ACC112 (cell line): ENCODE data around the gene CCSER1.

Experiments
- H2AFZ ChIP-seq: fragments of 200-600 bp; sonication (generic); one replicate; pipeline ENCODE4 v1.6.0; 2017; ENCODE audit warnings: antibody characterized with exemption, low read length; ENCODE audit not compliant: unreplicated experiment
- H3K27ac ChIP-seq: fragments of 200-600 bp; sonication (generic); 2 replicates; pipeline ENCODE4 v1.5.1; 2014; ENCODE audit warnings: low read depth, mild to moderate bottlenecking, antibody characterized with exemption, low read length, moderate library complexity
- H3K27me3 ChIP-seq: fragments of 200-600 bp; sonication (generic); 2 replicates; pipeline ENCODE4 v1.6.1; 2014; ENCODE audit warnings: mild to moderate bottlenecking, antibody characterized with exemption, low read length, moderate library complexity, mixed read lengths; ENCODE audit not compliant: insufficient read depth
- H3K36me3 ChIP-seq: fragments of 200-600 bp; sonication (generic); 2 replicates; pipeline ENCODE4 v1.6.1; 2016; ENCODE audit warnings: mild to moderate bottlenecking, antibody characterized with exemption, low read length, moderate library complexity, mixed read lengths; ENCODE audit not compliant: insufficient read depth
- H3K4me1 ChIP-seq: fragments of 200-600 bp; sonication (generic); one replicate; pipeline ENCODE4 v1.6.1; 2016; ENCODE audit warnings: low read length, mixed read lengths; ENCODE audit not compliant: insufficient read depth, unreplicated experiment, control insufficient read depth
- H3K4me3 ChIP-seq: fragments of 200-600 bp; sonication (generic); 2 replicates; pipeline ENCODE4 v1.5.1; 2014; ENCODE audit warnings: mild to moderate bottlenecking, low read depth, low read length
- H3K79me2 ChIP-seq: fragments of 200-600 bp; sonication (generic); one replicate; pipeline ENCODE4 v1.6.0; 2016; ENCODE audit warnings: low read length; ENCODE audit not compliant: control insufficient read depth, unreplicated experiment, insufficient read depth

The CCSER1 gene

DNA sequence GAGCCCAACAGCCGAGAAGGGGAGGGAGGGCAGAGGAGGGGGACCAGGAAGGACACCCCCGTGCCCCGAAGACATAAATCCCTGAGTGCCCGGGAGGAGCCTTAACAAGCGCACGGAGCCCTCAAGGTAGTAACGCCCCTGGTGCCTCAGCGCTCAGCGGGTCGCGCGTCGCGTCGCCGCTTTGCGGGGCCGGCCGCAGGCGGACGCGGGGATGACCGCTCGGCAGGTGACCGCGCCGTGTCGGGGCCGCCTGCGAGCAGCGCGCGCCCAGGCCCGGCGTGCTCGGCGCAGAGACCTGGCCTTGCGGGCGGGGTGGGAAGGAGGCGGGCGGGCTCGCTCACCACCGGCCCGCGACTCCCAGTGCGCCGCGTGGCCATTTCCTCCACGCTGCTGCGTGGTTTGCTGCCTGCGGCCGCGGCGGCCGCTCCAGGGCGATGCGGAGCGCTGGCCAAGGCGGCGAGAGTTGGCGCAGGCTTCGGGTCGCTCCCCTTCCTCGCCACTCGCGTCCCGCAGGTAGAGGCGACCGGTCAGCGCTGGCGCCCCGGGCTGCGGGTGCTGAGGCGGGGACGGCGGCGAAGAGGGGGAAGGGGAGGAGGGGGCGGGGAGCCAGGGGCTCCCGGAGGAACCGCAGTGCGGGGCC, 632 bp downstream of the CCSER1 start:
- H3K79me2 ChIP-seq: no peaks in the 10 kb centered on the region
- H3K27me3 ChIP-seq: peaks cover 52% of the 10 kb centered on the region
- no peak overlapping the region for H2AFZ ChIP-seq
- no peak overlapping the region for H3K27ac ChIP-seq
- H3K36me3 ChIP-seq: no peaks in the 10 kb centered on the region
- H3K4me1 ChIP-seq: no peaks in the 10 kb centered on the region
- H3K4me3 ChIP-seq: peak overlapping the region; percentile 16; the same call in 1 of the 2 replicates

DNA sequence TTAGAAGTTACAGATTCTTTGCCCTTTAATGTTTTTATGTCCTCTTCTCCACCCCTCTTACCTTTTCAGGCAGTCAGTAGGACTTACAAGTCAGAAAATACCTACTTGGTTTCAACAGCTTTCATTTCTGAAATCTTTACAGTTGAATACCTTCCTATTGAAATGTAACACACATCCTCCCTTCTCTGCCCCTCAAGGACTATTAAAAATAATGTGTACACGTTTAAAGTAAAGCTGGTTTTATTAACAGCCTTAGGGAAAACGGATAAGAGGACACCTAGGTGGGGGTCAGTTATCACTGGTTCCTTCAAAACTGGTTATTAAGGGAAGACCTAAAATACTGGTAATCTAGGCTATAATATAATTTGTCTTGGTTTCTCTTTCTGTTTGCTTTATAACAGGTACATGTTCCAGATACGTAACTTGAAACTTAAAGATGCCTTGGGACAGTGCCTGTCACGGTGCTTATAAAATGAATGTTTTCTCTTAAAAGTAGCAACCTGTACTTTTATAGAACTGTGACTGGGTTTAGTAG, 1.8 kb downstream of the CCSER1 start:
- H2AFZ ChIP-seq: no peak overlapping the region
- H3K4me3 ChIP-seq: no peak overlapping the region
- H3K79me2 ChIP-seq: no peaks in the 10 kb centered on the region
- H3K27ac ChIP-seq: no peak overlapping the region
- H3K36me3 ChIP-seq: no peaks in the 10 kb centered on the region
- peaks cover 52% of the 10 kb centered on the region for H3K27me3 ChIP-seq
- no peaks in the 10 kb centered on the region for H3K4me1 ChIP-seq

DNA sequence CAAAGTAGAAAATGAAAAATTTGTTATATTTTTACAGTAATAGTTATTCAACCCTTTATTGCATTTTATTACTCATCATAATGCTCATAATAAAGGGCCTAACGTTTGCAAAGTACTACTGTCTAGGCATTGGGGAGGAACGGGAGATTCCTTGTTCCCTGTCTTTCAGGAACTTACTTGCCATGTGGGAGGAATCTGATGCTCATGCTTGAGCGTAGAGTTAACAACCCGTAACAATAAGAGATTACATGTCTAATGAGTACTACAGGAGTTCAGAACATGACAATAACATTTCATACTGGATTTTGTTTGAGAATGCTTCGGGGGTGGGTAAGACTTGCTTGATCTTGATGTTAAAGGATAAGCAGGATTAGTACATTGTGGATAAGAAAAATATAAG, 2.9 kb downstream of the CCSER1 start:
- H3K4me3 ChIP-seq: no peak overlapping the region
- H3K27me3 ChIP-seq: peaks cover 50% of the 10 kb centered on the region
- no peak overlapping the region for H3K27ac ChIP-seq
- no peak overlapping the region for H2AFZ ChIP-seq
- H3K79me2 ChIP-seq: no peaks in the 10 kb centered on the region
- H3K36me3 ChIP-seq: no peaks in the 10 kb centered on the region
- no peaks in the 10 kb centered on the region for H3K4me1 ChIP-seq

DNA sequence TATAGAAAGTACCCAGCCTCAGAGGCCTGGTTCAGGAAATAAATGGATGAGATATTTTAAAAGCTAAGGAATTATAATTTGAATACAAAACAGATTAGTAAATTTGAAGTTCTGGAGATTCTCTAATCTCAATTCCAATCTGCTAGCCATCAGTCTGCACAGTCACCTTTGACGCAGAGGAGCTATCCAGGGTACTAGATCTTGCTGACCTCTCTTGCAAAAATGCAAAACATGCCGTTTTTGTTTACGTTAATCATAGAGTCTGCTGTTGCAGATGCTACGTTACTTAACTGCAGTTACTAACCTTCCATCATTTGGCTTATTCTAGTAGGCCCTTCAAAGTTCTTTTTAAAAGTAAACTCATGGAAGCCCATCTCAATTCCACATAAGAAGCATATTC, 10.4 kb downstream of the CCSER1 start:
- Histone ChIP-seq H3K4me1 (no peaks in the 10 kb centered on the region), H2AFZ (no peak overlapping the region), H3K79me2 (no peaks in the 10 kb centered on the region), H3K4me3 (no peak overlapping the region), H3K27ac (no peak overlapping the region), H3K27me3 (no peaks in the 10 kb centered on the region), H3K36me3 (no peaks in the 10 kb centered on the region)

DNA sequence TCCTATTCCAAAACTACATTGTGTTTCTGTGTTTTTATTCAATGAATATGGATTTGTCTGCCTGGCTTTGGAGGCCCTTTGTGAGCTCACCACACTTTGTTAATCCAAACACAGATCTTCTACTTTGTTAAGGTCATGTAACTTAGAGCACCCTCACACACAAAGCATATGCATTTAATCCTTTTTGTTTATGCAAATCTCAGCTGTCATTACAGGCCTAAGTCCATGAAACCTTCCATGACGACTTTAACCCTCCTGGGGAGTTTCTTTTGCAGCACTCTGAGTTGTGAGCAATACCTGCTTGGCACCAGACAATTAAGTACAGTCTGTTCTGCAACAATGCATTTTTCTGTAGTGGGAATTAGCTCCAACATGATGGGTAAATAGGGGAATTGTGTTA, 14.9 kb downstream of the CCSER1 start:
- no peak overlapping the region for H3K4me3 ChIP-seq
- no peak overlapping the region for H2AFZ ChIP-seq
- H3K27me3 ChIP-seq: no peaks in the 10 kb centered on the region
- no peak overlapping the region for H3K27ac ChIP-seq
- H3K36me3 ChIP-seq: no peaks in the 10 kb centered on the region
- H3K79me2 ChIP-seq: no peaks in the 10 kb centered on the region
- no peaks in the 10 kb centered on the region for H3K4me1 ChIP-seq

DNA sequence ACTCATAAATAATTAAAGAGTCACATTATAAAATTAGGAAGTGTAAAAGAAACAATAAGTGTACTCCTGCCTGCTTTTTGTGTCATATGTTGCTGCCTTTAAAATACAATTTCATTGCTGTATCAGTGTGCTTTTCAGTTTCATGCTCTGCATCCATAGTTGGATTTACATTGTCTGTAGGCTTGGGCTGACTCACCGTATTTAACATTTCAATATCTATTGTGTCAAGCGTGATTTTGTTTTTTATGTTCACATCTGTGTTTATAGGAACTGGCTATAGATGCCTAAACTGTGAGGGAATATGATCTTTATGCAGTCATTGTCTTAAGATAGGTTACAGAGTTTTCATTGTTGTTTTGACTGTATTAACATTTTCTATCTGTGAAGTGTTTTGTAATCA, 18.1 kb downstream of the CCSER1 start:
- no peaks in the 10 kb centered on the region for H3K79me2 ChIP-seq
- H3K27me3 ChIP-seq: no peaks in the 10 kb centered on the region
- no peak overlapping the region for H2AFZ ChIP-seq
- H3K4me3 ChIP-seq: no peak overlapping the region
- no peak overlapping the region for H3K27ac ChIP-seq
- no peaks in the 10 kb centered on the region for H3K36me3 ChIP-seq
- no peaks in the 10 kb centered on the region for H3K4me1 ChIP-seq

DNA sequence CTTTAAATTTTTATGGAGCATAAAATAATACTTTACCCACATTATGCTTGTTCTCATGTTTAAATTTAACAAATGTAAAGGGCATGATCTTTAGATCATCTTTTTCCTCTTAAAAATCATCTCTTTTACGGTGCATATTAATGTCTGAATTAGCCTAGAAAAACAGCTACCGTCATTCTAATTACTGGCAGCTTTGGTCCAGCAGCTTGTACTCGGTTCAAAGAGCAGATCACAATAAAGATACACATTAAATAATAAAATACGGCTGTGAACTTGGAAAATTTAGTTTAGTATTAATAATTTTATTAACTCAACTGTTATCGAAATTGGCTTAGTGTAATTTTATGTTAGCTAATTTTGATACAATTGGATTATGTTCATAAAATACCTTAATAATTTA, 19.1 kb downstream of the CCSER1 start:
- Histone ChIP-seq H3K27me3 (no peaks in the 10 kb centered on the region), H3K36me3 (no peaks in the 10 kb centered on the region), H3K79me2 (no peaks in the 10 kb centered on the region), H2AFZ (no peak overlapping the region), H3K27ac (no peak overlapping the region), H3K4me3 (no peak overlapping the region), H3K4me1 (no peaks in the 10 kb centered on the region)

DNA sequence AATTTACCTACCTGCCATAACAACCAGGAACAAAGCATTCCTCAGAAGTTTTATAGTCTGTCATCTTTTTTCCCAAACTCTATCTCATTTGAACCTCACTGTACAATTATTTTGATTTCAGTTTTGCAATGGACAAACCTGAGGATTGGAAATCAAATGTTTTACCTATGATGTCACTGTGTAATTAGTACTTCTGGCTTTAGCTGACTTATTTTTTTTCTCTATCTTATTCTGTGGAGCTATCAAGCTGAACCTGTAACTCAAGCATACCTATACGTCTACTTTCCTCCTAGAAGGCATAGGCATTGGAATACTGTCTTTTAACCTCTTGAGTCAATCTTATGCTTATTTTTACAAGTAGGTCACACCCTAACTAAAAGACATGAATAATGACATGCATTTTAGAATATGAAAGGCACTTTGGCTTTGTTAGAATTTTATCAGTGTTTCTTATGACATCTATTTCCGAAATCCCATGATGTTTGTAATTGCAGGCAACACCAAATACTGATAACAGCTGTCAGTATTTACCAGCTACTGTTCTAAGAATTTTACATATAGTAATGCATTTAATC, 21.5 kb downstream of the CCSER1 start:
- no peak overlapping the region for H2AFZ ChIP-seq
- H3K79me2 ChIP-seq: no peaks in the 10 kb centered on the region
- no peak overlapping the region for H3K4me3 ChIP-seq
- H3K27ac ChIP-seq: no peak overlapping the region
- H3K36me3 ChIP-seq: no peaks in the 10 kb centered on the region
- no peaks in the 10 kb centered on the region for H3K27me3 ChIP-seq
- no peaks in the 10 kb centered on the region for H3K4me1 ChIP-seq

DNA sequence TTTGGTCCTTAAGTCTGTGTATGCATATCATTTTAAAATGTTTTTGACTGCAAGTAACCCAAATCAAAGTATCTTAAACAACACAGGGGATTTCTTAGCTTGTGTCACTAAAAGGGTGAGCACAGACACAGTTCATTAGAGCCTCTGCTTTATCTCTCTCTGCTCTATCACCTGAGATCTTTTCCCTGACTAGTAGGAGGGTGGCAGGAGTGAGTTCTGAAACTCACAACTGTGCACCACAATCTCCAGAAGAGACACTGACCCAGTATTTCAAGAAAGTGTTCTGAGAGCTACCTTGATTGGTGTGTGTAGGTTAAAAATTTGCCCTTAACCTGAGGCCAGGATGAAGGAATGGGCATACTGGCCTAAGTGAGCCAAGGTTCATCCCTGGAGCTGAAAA, 24.8 kb downstream of the CCSER1 start:
- Histone ChIP-seq H3K79me2 (no peaks in the 10 kb centered on the region), H3K36me3 (no peaks in the 10 kb centered on the region), H3K27ac (no peak overlapping the region), H2AFZ (no peak overlapping the region), H3K27me3 (no peaks in the 10 kb centered on the region), H3K4me3 (no peak overlapping the region), H3K4me1 (no peaks in the 10 kb centered on the region)

DNA sequence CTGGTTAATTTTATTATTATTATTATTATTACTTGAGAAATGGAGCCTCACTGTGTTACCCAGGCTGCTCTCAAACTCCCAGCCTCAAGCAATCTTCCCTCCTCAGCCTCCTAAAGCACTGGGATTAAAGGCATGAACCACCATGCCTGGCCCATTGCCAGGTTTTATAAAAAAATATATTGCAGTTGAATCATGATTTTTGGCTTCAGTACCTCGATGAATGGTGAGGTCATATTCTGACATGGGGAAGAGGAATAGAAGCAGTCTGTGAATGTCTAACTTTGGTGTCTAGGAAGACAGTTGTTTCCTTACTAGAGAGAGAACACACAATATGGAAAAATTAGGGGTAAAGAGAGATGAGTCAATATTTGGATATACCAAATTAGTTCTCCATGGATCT, 32.0 kb downstream of the CCSER1 start:
- Histone ChIP-seq H3K79me2 (no peaks in the 10 kb centered on the region), H2AFZ (no peak overlapping the region), H3K27me3 (no peaks in the 10 kb centered on the region), H3K4me1 (no peaks in the 10 kb centered on the region), H3K27ac (no peak overlapping the region), H3K4me3 (no peak overlapping the region), H3K36me3 (no peaks in the 10 kb centered on the region)

DNA sequence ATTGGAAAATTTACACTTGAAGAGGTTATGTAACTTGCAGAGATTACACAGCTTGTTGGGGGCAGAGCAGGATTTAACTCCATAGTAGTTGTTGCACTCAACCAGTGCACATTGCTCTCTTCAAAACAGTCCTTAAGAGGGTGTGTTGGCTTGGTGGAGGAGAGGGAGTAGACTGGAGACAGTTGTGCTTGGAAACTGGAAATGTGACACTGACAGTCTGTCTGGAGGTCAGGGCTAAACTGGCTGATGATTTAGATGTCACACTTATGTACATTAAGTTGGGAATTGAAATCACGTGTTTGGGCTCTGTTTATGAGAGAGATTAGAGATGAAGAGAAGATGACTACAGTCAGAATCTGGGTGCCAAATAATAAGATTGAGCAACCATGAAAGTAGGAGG, 32.9 kb downstream of the CCSER1 start:
- Histone ChIP-seq H3K4me3 (no peak overlapping the region), H3K36me3 (no peaks in the 10 kb centered on the region), H3K27me3 (no peaks in the 10 kb centered on the region), H3K79me2 (no peaks in the 10 kb centered on the region), H3K4me1 (no peaks in the 10 kb centered on the region), H3K27ac (no peak overlapping the region), H2AFZ (no peak overlapping the region)
